A549 (cell line): ENCODE measurements around the gene SPINT1.

Source experiments
- BHLHE40 ChIP-seq: IDR thresholded peaks from 2 replicates; pipeline ENCODE4 v1.6.1; 2012; ENCODE audit warnings: low read depth, low read length, inconsistent platforms
- CEBPB ChIP-seq, 2 experiments: fragments of >200 bp in 1 of 2; sonication (Bioruptor Twin) in 1 of 2; formaldehyde crosslinking in 1 of 2; IDR thresholded peaks; 2 replicates each; pipeline ENCODE4 v1.6.1; 2012 to 2016
- HEYL ChIP-seq: fragments of 250-450 bp; sonication (Bioruptor Pico); IDR thresholded peaks from 2 replicates; pipeline ENCODE4 v1.8.0; 2021; ENCODE audit warnings: mild to moderate bottlenecking, moderate library complexity
- POLR2A ChIP-seq: IDR thresholded peaks from 2 replicates; pipeline ENCODE4 v1.6.1; 2012; ENCODE audit warnings: mild to moderate bottlenecking, low read length
- POLR2AphosphoS2 ChIP-seq: conservative IDR thresholded peaks from 2 replicates; pipeline ENCODE4 v1.6.1; 2012; ENCODE audit warnings: low read length, improper control_type of control experiment, inconsistent platforms
- RCOR1 ChIP-seq: fragments of 150-350 bp; IDR thresholded peaks from 2 replicates; pipeline ENCODE4 v1.6.1; 2014; ENCODE audit warnings: antibody characterized with exemption, low read length, low read depth
- RFX5 ChIP-seq: fragments of 450-650 bp; IDR thresholded peaks from 2 replicates; pipeline ENCODE4 v1.7.1; 2014; ENCODE audit warnings: antibody characterized with exemption, mild to moderate bottlenecking, moderate library complexity
- RNF2 ChIP-seq: fragments of 200-600 bp; sonication (generic); IDR thresholded peaks from 2 replicates; pipeline ENCODE4 v1.6.1; 2016; ENCODE audit warnings: low read depth, mild to moderate bottlenecking, antibody characterized with exemption, moderate library complexity, borderline replicate concordance
- ZFP36 ChIP-seq: fragments of 450-650 bp; IDR thresholded peaks from 2 replicates; pipeline ENCODE4 v1.6.1; 2014; ENCODE audit warnings: borderline replicate concordance; ENCODE audit not compliant: partially characterized antibody
- TF ChIP-seq, protein P1 (sequence below): fragments of 200-600 bp; sonication (generic); IDR thresholded peaks from 2 replicates; pipeline ENCODE4 v1.6.1; 2016; ENCODE audit warnings: antibody characterized with exemption, mild to moderate bottlenecking, moderate library complexity
- TF ChIP-seq, protein P2 (sequence below): fragments of >200 bp; sonication (Bioruptor Twin); formaldehyde crosslinking; IDR thresholded peaks from 3 replicates; pipeline ENCODE4 v1.5.1; 2016
- TF ChIP-seq, protein P3 (sequence below): fragments of 250-450 bp; sonication (Bioruptor Pico); IDR thresholded peaks from 2 replicates; pipeline ENCODE4 v1.5.0; 2020; ENCODE audit warnings: low read depth, mild to moderate bottlenecking, moderate library complexity
- TF ChIP-seq, protein P4 (sequence below): fragments of 150-350 bp; IDR thresholded peaks from 2 replicates; pipeline ENCODE4 v1.6.1; 2014; ENCODE audit warnings: low read depth, mild to moderate bottlenecking, low read length

DNA sequence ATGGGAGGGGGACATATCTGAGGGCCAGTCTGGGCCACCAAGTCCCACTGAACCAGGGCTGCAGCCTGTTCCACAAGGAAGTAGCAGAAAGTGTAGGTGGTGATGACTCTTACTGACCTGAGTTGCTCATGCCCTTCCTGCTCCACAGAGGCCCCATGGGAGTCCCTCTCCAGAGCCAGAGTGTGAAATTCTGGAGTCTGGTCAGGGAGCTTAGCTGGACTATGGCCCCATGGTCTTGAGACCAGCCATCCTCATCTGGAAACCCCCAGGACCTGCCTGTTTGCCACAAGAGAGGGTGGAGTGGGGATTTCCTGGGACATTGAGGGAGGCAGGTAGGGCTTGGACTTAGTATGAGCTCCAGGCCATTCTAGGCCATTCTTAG lies 3.0 kb downstream of the SPINT1 start:
- TF ChIP-seq POLR2AphosphoS2: no peak
- TF ChIP-seq, protein P1, sequence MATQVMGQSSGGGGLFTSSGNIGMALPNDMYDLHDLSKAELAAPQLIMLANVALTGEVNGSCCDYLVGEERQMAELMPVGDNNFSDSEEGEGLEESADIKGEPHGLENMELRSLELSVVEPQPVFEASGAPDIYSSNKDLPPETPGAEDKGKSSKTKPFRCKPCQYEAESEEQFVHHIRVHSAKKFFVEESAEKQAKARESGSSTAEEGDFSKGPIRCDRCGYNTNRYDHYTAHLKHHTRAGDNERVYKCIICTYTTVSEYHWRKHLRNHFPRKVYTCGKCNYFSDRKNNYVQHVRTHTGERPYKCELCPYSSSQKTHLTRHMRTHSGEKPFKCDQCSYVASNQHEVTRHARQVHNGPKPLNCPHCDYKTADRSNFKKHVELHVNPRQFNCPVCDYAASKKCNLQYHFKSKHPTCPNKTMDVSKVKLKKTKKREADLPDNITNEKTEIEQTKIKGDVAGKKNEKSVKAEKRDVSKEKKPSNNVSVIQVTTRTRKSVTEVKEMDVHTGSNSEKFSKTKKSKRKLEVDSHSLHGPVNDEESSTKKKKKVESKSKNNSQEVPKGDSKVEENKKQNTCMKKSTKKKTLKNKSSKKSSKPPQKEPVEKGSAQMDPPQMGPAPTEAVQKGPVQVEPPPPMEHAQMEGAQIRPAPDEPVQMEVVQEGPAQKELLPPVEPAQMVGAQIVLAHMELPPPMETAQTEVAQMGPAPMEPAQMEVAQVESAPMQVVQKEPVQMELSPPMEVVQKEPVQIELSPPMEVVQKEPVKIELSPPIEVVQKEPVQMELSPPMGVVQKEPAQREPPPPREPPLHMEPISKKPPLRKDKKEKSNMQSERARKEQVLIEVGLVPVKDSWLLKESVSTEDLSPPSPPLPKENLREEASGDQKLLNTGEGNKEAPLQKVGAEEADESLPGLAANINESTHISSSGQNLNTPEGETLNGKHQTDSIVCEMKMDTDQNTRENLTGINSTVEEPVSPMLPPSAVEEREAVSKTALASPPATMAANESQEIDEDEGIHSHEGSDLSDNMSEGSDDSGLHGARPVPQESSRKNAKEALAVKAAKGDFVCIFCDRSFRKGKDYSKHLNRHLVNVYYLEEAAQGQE: no peak
- no peak for TF ChIP-seq POLR2A
- TF ChIP-seq, protein P2, sequence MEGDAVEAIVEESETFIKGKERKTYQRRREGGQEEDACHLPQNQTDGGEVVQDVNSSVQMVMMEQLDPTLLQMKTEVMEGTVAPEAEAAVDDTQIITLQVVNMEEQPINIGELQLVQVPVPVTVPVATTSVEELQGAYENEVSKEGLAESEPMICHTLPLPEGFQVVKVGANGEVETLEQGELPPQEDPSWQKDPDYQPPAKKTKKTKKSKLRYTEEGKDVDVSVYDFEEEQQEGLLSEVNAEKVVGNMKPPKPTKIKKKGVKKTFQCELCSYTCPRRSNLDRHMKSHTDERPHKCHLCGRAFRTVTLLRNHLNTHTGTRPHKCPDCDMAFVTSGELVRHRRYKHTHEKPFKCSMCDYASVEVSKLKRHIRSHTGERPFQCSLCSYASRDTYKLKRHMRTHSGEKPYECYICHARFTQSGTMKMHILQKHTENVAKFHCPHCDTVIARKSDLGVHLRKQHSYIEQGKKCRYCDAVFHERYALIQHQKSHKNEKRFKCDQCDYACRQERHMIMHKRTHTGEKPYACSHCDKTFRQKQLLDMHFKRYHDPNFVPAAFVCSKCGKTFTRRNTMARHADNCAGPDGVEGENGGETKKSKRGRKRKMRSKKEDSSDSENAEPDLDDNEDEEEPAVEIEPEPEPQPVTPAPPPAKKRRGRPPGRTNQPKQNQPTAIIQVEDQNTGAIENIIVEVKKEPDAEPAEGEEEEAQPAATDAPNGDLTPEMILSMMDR: no peak
- TF ChIP-seq RCOR1: no peak
- no peak for TF ChIP-seq CEBPB (IDR thresholded peaks at IDR 0.05)
- TF ChIP-seq RFX5: no peak
- TF ChIP-seq RNF2: no peak
- TF ChIP-seq, protein P3, sequence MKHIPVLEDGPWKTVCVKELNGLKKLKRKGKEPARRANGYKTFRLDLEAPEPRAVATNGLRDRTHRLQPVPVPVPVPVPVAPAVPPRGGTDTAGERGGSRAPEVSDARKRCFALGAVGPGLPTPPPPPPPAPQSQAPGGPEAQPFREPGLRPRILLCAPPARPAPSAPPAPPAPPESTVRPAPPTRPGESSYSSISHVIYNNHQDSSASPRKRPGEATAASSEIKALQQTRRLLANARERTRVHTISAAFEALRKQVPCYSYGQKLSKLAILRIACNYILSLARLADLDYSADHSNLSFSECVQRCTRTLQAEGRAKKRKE (CRISPR knock-in tag): no peak
- TF ChIP-seq, protein P4, sequence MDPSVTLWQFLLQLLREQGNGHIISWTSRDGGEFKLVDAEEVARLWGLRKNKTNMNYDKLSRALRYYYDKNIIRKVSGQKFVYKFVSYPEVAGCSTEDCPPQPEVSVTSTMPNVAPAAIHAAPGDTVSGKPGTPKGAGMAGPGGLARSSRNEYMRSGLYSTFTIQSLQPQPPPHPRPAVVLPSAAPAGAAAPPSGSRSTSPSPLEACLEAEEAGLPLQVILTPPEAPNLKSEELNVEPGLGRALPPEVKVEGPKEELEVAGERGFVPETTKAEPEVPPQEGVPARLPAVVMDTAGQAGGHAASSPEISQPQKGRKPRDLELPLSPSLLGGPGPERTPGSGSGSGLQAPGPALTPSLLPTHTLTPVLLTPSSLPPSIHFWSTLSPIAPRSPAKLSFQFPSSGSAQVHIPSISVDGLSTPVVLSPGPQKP: no peak
- TF ChIP-seq HEYL (CRISPR knock-in tag): no peak
- TF ChIP-seq BHLHE40: no peak
- no peak for TF ChIP-seq ZFP36
